ENCODE results near the gene TMEM74B.
"Not testable (repeated sequence)": the region's sequence is repeated elsewhere in the genome, so short reads cannot be mapped to it uniquely, and the experiment has no call there.

Gene TMEM74B

DNA sequence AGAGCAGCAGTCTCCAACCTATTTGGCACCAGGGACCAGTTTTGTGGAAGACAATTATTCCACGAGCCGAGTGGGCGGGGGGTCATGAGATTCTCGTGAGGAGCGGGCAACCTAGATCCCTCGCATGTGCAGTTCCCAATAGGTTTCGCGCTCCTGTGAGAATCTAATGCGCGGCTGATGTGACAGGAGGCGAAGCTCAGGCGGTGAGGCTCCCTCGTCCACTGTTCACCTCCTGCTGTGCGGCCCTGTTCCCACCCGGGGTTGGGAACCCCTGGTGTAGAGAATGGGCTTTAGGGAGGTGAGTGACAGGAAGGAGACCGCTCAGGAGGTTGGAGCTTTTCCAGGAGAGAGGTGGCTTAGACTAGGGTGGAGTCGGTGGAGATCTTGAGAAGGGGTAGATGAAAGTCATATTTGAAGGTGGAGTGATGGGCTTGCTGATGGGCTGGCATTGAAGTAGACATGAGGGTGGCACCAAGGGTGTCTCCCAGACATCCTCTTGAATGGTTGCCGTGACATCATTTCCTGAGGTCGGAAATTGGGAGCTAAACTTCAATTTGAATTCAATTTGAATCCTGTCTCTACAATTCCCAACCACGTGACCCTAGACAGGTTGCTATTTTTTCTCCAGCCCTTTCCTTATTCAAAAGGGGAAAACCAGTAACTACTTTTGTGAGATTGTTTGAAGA, 39.6 kb upstream of the TMEM74B start:
- DNase-seq (ENCODE audit: low read depth) = no peak
- H3K4me3 ChIP-seq (ENCODE audit: control insufficient read depth, low read depth, low read length) = no peak overlapping the region
- TF ChIP-seq, protein P1, sequence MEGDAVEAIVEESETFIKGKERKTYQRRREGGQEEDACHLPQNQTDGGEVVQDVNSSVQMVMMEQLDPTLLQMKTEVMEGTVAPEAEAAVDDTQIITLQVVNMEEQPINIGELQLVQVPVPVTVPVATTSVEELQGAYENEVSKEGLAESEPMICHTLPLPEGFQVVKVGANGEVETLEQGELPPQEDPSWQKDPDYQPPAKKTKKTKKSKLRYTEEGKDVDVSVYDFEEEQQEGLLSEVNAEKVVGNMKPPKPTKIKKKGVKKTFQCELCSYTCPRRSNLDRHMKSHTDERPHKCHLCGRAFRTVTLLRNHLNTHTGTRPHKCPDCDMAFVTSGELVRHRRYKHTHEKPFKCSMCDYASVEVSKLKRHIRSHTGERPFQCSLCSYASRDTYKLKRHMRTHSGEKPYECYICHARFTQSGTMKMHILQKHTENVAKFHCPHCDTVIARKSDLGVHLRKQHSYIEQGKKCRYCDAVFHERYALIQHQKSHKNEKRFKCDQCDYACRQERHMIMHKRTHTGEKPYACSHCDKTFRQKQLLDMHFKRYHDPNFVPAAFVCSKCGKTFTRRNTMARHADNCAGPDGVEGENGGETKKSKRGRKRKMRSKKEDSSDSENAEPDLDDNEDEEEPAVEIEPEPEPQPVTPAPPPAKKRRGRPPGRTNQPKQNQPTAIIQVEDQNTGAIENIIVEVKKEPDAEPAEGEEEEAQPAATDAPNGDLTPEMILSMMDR (conservative IDR thresholded peaks at IDR 0.05; ENCODE audit: control insufficient read depth, insufficient read depth, low read depth, low read length) = no peak

DNA sequence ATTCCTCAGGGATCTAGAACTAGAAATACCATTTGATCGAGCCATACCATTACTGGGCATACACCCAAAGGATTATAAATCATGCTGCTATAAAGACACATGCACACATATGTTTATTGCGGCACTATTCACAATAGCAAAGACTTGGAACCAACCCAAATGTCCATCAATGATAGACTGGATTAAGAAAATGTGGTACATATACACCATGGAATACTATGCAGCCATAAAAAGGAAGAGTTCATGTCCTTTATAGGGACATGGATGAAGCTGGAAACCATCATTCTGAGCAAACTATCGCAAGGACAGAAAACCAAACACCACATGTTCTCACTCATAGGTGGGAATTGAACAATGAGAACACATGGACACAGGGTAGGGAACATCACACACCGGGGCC, 38.0 kb upstream of the TMEM74B start:
- peak; percentile 8 for DNase-seq (ENCODE audit: low read depth)
- H3K4me3 ChIP-seq (ENCODE audit: control insufficient read depth, low read depth, low read length) = not testable (repeated sequence)

DNA sequence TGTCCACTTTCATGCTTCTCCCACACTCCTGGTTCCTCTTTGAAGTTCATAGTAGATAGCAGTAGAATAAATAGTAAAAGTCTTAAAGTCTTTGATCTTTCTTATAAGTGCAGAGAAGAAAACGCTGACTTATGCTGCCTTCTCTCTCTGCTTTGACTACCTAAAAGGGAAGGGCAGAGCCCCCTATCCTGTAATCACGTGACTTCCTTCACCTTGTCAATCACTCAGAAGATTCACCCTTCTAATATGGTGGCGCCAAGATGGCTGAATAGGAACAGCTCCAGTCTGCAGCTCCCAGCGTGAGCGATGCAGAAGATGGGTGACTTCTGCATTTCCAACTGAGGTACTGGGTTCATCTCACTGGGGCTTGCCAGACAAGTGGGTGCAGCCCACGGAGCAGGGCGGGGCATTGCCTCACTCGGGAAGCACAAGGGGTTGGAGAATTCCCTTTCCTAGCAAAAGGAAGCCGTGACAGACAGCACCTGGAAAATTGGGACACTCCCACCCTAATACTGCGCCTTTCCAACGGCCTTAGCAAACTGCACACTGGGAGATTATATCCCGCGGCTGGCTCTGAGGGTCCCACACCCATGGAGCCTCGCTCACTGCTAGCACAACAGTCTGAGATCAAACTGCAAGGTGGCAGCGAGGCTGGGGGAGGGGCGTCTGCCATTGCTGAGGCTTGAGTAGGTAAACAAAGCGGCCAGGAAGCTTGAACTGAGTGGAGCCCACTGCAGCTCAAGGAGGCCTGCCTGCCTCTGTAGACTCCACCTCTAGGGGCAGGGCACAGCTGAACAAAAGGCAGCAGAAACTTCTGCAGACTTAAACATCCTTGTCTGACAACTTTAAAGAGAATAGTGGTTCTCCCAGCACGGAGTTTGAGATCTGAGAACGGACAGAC, 32.0 kb upstream of the TMEM74B start:
- not testable (repeated sequence) for DNase-seq (ENCODE audit: low read depth); H3K4me3 ChIP-seq (ENCODE audit: control insufficient read depth, low read depth, low read length)

DNA sequence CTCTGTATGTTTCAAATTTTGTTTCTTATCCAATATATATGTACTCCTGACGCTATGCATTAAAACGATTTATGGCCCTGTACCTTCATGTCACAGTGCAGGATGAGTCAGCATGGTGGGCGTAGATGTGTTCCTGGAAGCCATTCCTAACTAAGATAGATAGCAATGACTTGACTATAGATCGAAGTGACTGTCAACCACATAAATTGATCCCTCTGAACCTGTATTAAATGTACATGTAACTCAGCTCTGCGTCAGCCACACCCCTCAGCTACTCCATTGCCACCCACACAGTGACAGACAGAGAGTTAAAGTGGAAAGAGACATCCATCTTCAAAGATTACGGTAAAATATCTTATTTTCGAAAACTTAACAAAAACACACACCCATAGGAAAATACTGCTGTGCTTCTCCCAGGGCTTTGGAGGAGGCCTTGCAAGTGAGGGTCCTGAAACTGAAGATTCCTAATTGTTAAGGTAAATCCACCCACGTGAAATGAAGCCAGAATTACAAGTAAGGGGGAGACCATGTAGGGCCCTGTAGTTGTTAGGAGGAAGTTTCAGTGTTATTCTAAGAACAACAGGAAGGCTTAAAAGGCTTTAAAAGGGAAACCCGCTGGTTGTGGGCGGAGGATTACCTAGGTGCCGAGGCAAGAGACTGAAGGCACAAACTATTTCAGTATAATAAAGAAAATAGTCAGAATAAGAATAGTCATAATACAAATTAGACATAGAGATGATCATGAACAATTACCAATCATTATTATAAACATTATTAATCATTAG, 30.8 kb upstream of the TMEM74B start:
- TF ChIP-seq, protein P1 (conservative IDR thresholded peaks at IDR 0.05; ENCODE audit: control insufficient read depth, insufficient read depth, low read depth, low read length) = no peak
- DNase-seq (ENCODE audit: low read depth) = no peak
- no peak overlapping the region for H3K4me3 ChIP-seq (ENCODE audit: control insufficient read depth, low read depth, low read length)

DNA sequence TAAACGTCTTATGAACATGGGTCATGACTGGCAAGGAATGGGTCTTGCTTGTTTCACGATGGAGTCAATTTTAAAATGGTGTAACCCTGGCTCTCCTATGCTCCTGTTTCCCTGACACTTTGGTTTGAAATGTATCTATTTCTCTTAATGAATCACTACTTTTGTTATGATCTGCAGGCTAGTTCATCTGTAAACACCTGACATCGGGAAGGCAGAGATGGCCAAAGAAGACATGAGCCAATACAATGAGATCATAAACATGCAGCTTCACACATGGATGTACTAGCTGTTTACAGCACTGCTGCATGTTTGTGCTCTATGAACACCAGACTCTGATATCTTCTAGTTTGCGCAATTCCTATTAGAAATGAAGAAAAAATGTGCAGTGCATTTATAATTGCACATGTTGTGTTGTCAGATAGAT, 30.1 kb upstream of the TMEM74B start:
- peak; percentile 36 for DNase-seq (ENCODE audit: low read depth)
- H3K4me3 ChIP-seq (ENCODE audit: control insufficient read depth, low read depth, low read length) = no peak overlapping the region
- TF ChIP-seq, protein P1 (conservative IDR thresholded peaks at IDR 0.05; ENCODE audit: control insufficient read depth, insufficient read depth, low read depth, low read length) = no peak

DNA sequence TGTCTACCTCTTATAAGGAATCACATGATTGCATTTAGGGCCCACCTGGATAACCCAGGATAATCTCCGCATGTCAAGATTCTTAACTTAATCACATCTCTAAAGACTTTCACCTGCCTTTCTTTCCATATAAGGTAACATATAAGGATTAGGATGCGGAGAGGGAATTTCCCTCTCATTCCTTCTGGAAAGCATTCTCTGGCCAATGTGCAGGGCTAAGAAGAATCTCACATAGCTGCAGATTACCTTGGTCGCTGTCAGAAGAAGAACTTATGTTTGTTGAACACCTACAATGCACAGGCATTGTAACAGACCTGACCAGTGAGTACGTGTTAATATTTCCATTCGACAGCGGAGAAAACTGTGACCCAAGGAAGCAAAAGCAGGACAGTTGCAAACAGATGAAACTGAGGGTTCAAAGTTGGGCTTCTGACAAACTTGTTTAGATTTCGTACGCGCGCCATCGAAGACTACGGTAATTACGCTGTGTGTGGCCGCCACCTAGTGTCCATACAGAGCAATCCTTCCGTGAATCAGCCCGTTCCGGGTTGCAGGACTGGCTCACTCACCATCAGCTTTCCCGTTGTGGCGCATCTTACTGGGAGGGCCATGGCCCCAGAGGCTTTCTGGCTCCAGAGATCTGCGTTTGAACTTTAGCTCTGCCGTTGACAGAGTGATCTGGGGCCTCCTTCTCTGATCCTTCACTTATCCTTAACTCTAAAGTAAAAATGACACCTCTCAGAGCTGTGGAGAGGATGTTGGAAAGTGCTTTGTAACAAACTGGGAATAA, 28.0 kb upstream of the TMEM74B start:
- DNase-seq (ENCODE audit: low read depth) = peak; percentile 77
- H3K4me3 ChIP-seq (ENCODE audit: control insufficient read depth, low read depth, low read length) = no peak overlapping the region
- TF ChIP-seq, protein P1 (conservative IDR thresholded peaks at IDR 0.05; ENCODE audit: control insufficient read depth, insufficient read depth, low read depth, low read length) = peak; percentile 86

DNA sequence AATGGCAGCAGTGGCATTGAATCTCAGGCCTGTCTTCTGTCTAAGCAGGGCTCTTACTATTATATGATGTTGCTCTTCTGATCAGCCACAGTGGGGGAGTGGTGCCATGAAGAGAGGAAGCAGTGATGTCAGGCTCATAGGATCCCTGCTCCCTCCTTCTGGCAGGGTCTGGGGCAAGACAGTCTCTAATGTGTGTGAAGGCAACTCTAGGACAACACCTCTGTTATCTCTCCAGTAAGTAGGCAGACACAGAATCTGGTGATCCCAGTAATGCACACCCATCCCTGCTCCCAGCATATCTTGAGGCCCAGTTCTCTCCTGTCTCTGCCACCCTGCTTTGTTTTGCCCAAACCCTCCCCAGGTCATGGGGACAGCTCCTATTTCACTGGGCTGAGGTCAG, 27.2 kb upstream of the TMEM74B start:
- H3K4me3 ChIP-seq (ENCODE audit: control insufficient read depth, low read depth, low read length) = no peak overlapping the region
- DNase-seq (ENCODE audit: low read depth) = no peak
- TF ChIP-seq, protein P1 (conservative IDR thresholded peaks at IDR 0.05; ENCODE audit: control insufficient read depth, insufficient read depth, low read depth, low read length) = no peak
